Measurements from ENCODE around the gene IL1RL2.

GRCh38 chr2:102264952-102265351 is 78.1 kb downstream of the IL1RL2 start:
- TF ChIP-seq CTCF (IDR thresholded peaks at IDR 0.05) (no peak), POLR2A (IDR thresholded peaks at IDR 0.05) (no peak)

All from ovary (tissue), 3 donors.